H9 (cell line): Measurements from ENCODE around the gene LARGE1. TPM values are rescaled to one million over a fixed set of nuclear protein-coding genes. Genes with fewer than 3 reads are reported as not detected.

Experiments
- DNase-seq: peaks from one replicate; pipeline ENCODE4 v3.0.0-alpha.2; 2017
- H2AFZ ChIP-seq: one replicate; pipeline ENCODE4 v1.6.1; 2013; ENCODE audit warnings: mild to moderate bottlenecking, low read length, control low read depth, moderate library complexity
- H2AK5ac ChIP-seq: 2 replicates; pipeline ENCODE4 v1.6.1; 2013; ENCODE audit warnings: low read length, control low read depth, mixed read lengths; ENCODE audit not compliant: insufficient read length
- H2BK120ac ChIP-seq: one replicate; pipeline ENCODE4 v1.6.1; 2013; ENCODE audit warnings: low read depth, mild to moderate bottlenecking, low read length, control low read depth, inconsistent platforms; ENCODE audit not compliant: poor library complexity, severe bottlenecking
- H2BK12ac ChIP-seq: 2 replicates; pipeline ENCODE4 v1.6.1; 2013; ENCODE audit warnings: low read length, control low read depth, mixed read lengths, low read depth; ENCODE audit not compliant: insufficient read length
- H2BK15ac ChIP-seq: 2 replicates; pipeline ENCODE4 v1.6.1; 2013; ENCODE audit warnings: low read depth, low read length, control low read depth
- H2BK20ac ChIP-seq: one replicate; pipeline ENCODE4 v1.6.1; 2013; ENCODE audit warnings: low read depth, mild to moderate bottlenecking, low read length, control low read depth, inconsistent platforms; ENCODE audit not compliant: poor library complexity, severe bottlenecking
- H2BK5ac ChIP-seq: 2 replicates; pipeline ENCODE4 v1.6.1; 2013; ENCODE audit warnings: low read length, control low read depth, mixed read lengths; ENCODE audit not compliant: insufficient read length
- H3K14ac ChIP-seq: 2 replicates; pipeline ENCODE4 v1.6.1; 2013; ENCODE audit warnings: low read length, control low read depth; ENCODE audit not compliant: insufficient read depth
- H3K18ac ChIP-seq: 2 replicates; pipeline ENCODE4 v1.6.1; 2013; ENCODE audit warnings: low read depth, mild to moderate bottlenecking, mixed read lengths, low read length, control low read depth; ENCODE audit not compliant: insufficient read length
- H3K23ac ChIP-seq: 2 replicates; pipeline ENCODE4 v1.6.1; 2013; ENCODE audit warnings: low read length, control low read depth, mixed read lengths, low read depth; ENCODE audit not compliant: insufficient read length
- H3K23me2 ChIP-seq: 2 replicates; pipeline ENCODE4 v1.6.1; 2013; ENCODE audit warnings: low read depth, mild to moderate bottlenecking, mixed read lengths, low read length, control low read depth; ENCODE audit not compliant: insufficient read length, poor library complexity, severe bottlenecking
- H3K27ac ChIP-seq: 2 replicates; pipeline ENCODE4 v1.5.1; 2013; ENCODE audit warnings: low read length, control low read depth, mixed read lengths, low read depth; ENCODE audit not compliant: insufficient read length
- H3K27me3 ChIP-seq: 2 replicates; pipeline ENCODE4 v1.6.1; 2013; ENCODE audit warnings: low read length, control low read depth, inconsistent platforms; ENCODE audit not compliant: insufficient read depth
- H3K4ac ChIP-seq: 2 replicates; pipeline ENCODE4 v1.6.1; 2013; ENCODE audit warnings: low read depth, mild to moderate bottlenecking, control low read depth, inconsistent platforms, low read length, moderate library complexity
- H3K4me1 ChIP-seq: 2 replicates; pipeline ENCODE4 v1.6.1; 2013; ENCODE audit warnings: low read length, control low read depth, inconsistent platforms; ENCODE audit not compliant: insufficient read depth
- H3K4me2 ChIP-seq: 2 replicates; pipeline ENCODE4 v1.6.1; 2013; ENCODE audit warnings: low read length, control low read depth, mixed read lengths; ENCODE audit not compliant: insufficient read length, insufficient read depth
- H3K56ac ChIP-seq: 2 replicates; pipeline ENCODE4 v1.6.1; 2013; ENCODE audit warnings: low read depth, mild to moderate bottlenecking, mixed read lengths, low read length, control low read depth; ENCODE audit not compliant: insufficient read length
- H3K79me1 ChIP-seq: 2 replicates; pipeline ENCODE4 v1.6.1; 2013; ENCODE audit warnings: low read depth, mild to moderate bottlenecking, moderate library complexity, low read length, control low read depth, inconsistent platforms; ENCODE audit not compliant: insufficient read depth, poor library complexity, severe bottlenecking
- H3K79me2 ChIP-seq: 2 replicates; pipeline ENCODE4 v1.6.1; 2013; ENCODE audit warnings: low read length, control low read depth, inconsistent platforms; ENCODE audit not compliant: insufficient read depth
- H3K9ac ChIP-seq: 2 replicates; pipeline ENCODE4 v1.6.1; 2013; ENCODE audit warnings: low read length, control low read depth, mixed read lengths; ENCODE audit not compliant: insufficient read length; ENCODE audit errors: extremely low read depth
- H3K9me3 ChIP-seq: one replicate; pipeline ENCODE4 v1.6.1; 2013; ENCODE audit warnings: low read depth, low read length, inconsistent platforms; ENCODE audit not compliant: control insufficient read depth
- H3T11ph ChIP-seq: one replicate; pipeline ENCODE4 v1.6.1; 2013; ENCODE audit warnings: mild to moderate bottlenecking, low read length, control low read depth, inconsistent platforms
- H4K20me1 ChIP-seq: one replicate; pipeline ENCODE4 v1.6.1; 2013; ENCODE audit not compliant: control insufficient read depth, insufficient read length, insufficient read depth
- H4K5ac ChIP-seq: 2 replicates; pipeline ENCODE4 v1.6.1; 2013; ENCODE audit warnings: low read depth, mild to moderate bottlenecking, mixed read lengths, low read length, control low read depth; ENCODE audit not compliant: insufficient read length
- H4K8ac ChIP-seq: replicated peaks from 2 replicates; pipeline ENCODE4 v1.6.1; 2013; ENCODE audit warnings: low read length, control low read depth, mixed read lengths, low read depth; ENCODE audit not compliant: insufficient read length
- H4K91ac ChIP-seq: 2 replicates; pipeline ENCODE4 v1.6.1; 2013; ENCODE audit warnings: low read depth, mild to moderate bottlenecking, moderate library complexity, mixed read lengths, low read length, control low read depth; ENCODE audit not compliant: insufficient read length
- H3K27ac Mint-ChIP-seq, 3 experiments: 2 replicates in 2 of 3; 3 replicates in 1 of 3; pipeline ENCODE4 v1.8.0; 2020 to 2021; ENCODE audit warnings: mixed read lengths in 3 of 3, mild to moderate bottlenecking in 1 of 3, moderate library complexity in 1 of 3
- H3K27me3 Mint-ChIP-seq: 2 replicates; pipeline ENCODE4 v1.8.0; 2021; ENCODE audit warnings: low read depth, mild to moderate bottlenecking, moderate library complexity, mixed read lengths
- H3K36me3 Mint-ChIP-seq, 3 experiments: 2 replicates in 2 of 3; 3 replicates in 1 of 3; pipeline ENCODE4 v1.8.0; 2020 to 2021; ENCODE audit warnings: low read depth in 3 of 3, mixed read lengths in 3 of 3; ENCODE audit not compliant: insufficient read depth in 1 of 3
- H3K4me1 Mint-ChIP-seq, 2 experiments: 2 replicates each; pipeline ENCODE4 v1.8.0; 2020; ENCODE audit warnings: mixed read lengths in 2 of 2
- H3K4me3 Mint-ChIP-seq, 2 experiments: 2 replicates in 1 of 2; 3 replicates in 1 of 2; pipeline ENCODE4 v1.8.0; 2020 to 2021; ENCODE audit warnings: mild to moderate bottlenecking in 2 of 2, mixed read lengths in 2 of 2, moderate library complexity in 1 of 2
- H3K9me3 Mint-ChIP-seq, 2 experiments: 2 replicates in 1 of 2; 3 replicates in 1 of 2; pipeline ENCODE4 v1.8.0; 2020; ENCODE audit warnings: mild to moderate bottlenecking in 2 of 2, mixed read lengths in 2 of 2, moderate library complexity in 1 of 2
- WGBS: extraction: QIAGEN DNeasy Blood & Tissue Kit; methylation state at CpG from one replicate; pipeline ENCODE4 v1.1.7; 2013; ENCODE audit warnings: missing lambda C conversion rate, low lambda C conversion rate, mixed read lengths; ENCODE audit not compliant: insufficient read length; ENCODE audit errors: extremely low coverage; 5-methylcytosine and 5-hydroxymethylcytosine counted together
- total RNA-seq: library from RNA; stranded (reverse); gene quantifications from 2 replicates; pipeline ENCODE4 v1.2.1, GENCODE V29; 2021
- TF ChIP-seq, protein P1 (sequence below): fragments of 200-600 bp; sonication (generic); conservative IDR thresholded peaks from 3 replicates; pipeline ENCODE4 v1.8.0; 2021; ENCODE audit warnings: antibody characterized with exemption, mild to moderate bottlenecking

Gene LARGE1
- total RNA-seq, 1 experiment from 2014 or later, result 43.5 TPM

DNA sequence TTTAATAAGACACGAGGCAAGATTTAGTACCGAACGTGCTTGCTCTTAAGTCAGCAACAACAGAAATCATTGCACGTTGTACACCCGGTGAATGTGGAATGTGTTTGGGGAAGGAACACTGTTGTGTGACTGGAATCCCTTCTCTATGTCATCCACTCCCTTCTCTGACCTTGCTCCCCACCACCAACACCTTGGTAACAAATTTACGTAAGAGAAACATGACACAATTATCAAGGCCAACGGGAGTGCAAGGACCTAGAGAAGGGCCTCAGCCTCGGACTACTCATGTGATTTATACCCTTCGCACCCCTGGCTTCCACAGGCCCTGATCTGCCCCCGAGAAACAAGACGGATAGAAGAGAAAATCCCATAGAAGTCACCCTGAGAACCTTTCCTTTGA, 236.2 kb downstream of the LARGE1 start:
- H3T11ph ChIP-seq, result no peak overlapping the region
- no peak overlapping the region for H4K91ac ChIP-seq
- no peak overlapping the region for H3K18ac ChIP-seq
- H3K79me2 ChIP-seq, result peaks cover 5% of the 10 kb centered on the region; the same call in 1 of the 2 replicates
- H4K5ac ChIP-seq, result no peak overlapping the region
- H4K20me1 ChIP-seq, result no peaks in the 10 kb centered on the region
- Mint-ChIP-seq H3K4me1 (peaks cover 0 to 3% of the 10 kb centered on the region in 2 experiments; a peak in 1 of 4 replicates), H3K27me3 (no peaks in the 10 kb centered on the region), H3K9me3 (peaks cover 0 to 2% of the 10 kb centered on the region in 2 experiments; a peak in 2 of 5 replicates), H3K27ac (no peak overlapping the region; a peak in 1 of 7 replicates), H3K4me3 (no peak overlapping the region), H3K36me3 (peaks cover 2 to 7% (median 4%) of the 10 kb centered on the region in 3 experiments; a peak in 4 of 7 replicates)
- no peak overlapping the region for H3K23ac ChIP-seq
- no peaks in the 10 kb centered on the region for H3K9me3 ChIP-seq
- no peak overlapping the region for H2BK12ac ChIP-seq
- H2AK5ac ChIP-seq, result no peak overlapping the region
- TF ChIP-seq, protein P1, sequence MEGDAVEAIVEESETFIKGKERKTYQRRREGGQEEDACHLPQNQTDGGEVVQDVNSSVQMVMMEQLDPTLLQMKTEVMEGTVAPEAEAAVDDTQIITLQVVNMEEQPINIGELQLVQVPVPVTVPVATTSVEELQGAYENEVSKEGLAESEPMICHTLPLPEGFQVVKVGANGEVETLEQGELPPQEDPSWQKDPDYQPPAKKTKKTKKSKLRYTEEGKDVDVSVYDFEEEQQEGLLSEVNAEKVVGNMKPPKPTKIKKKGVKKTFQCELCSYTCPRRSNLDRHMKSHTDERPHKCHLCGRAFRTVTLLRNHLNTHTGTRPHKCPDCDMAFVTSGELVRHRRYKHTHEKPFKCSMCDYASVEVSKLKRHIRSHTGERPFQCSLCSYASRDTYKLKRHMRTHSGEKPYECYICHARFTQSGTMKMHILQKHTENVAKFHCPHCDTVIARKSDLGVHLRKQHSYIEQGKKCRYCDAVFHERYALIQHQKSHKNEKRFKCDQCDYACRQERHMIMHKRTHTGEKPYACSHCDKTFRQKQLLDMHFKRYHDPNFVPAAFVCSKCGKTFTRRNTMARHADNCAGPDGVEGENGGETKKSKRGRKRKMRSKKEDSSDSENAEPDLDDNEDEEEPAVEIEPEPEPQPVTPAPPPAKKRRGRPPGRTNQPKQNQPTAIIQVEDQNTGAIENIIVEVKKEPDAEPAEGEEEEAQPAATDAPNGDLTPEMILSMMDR, result no peak
- no peak overlapping the region for H3K56ac ChIP-seq
- no peak overlapping the region for H2BK15ac ChIP-seq
- H3K27me3 ChIP-seq, result no peaks in the 10 kb centered on the region
- H3K27ac ChIP-seq, result no peak overlapping the region
- H2AFZ ChIP-seq, result no peak overlapping the region
- DNase-seq, result no peak
- H3K4me1 ChIP-seq, result no peaks in the 10 kb centered on the region
- H2BK20ac ChIP-seq, result no peak overlapping the region
- WGBS, result no CpG with 5 or more reads among the region's 11 CpGs
- H4K8ac ChIP-seq, result no peak overlapping the region
- no peaks in the 10 kb centered on the region for H3K23me2 ChIP-seq
- no peak overlapping the region for H3K4ac ChIP-seq
- no peak overlapping the region for H3K9ac ChIP-seq
- H3K79me1 ChIP-seq, result peaks cover 6% of the 10 kb centered on the region
- H2BK5ac ChIP-seq, result no peak overlapping the region
- H3K4me2 ChIP-seq, result no peak overlapping the region
- no peak overlapping the region for H3K14ac ChIP-seq
- H2BK120ac ChIP-seq, result no peak overlapping the region
